Omental fat pad (tissue), 4 donors: ENCODE results near the gene SPATA3. TPM values are rescaled to one million over a fixed set of nuclear protein-coding genes. Genes with fewer than 3 reads are reported as not detected.

ENCODE experiments used
- ATAC-seq: fragments of 150-250 bp; one replicate; pipeline ENCODE4 v1.9.1; 2016; ENCODE audit warnings: mild to moderate bottlenecking, moderate library complexity; ENCODE audit not compliant: low FRiP score
- DNase-seq: peaks from one replicate; pipeline ENCODE4 v3.0.0-alpha.2; 2019; ENCODE audit warnings: low spot score
- total RNA-seq, 4 donors: library from RNA; depleted of rRNA; stranded (reverse); fragments of >200 nt; gene quantifications; one replicate each; pipeline ENCODE4 v1.1.0, GENCODE V29; 2016
- TF ChIP-seq, protein P1 (sequence below), 3 donors: fragments of 450-650 bp; IDR thresholded peaks; one replicate each; pipeline ENCODE4 v1.5.1; 2016 to 2017; ENCODE audit warnings: antibody characterized with exemption in 3 of 3, mild to moderate bottlenecking in 3 of 3, moderate library complexity in 2 of 3

The SPATA3 gene
- not detected for total RNA-seq

- DNase-seq = no peak
- TF ChIP-seq, protein P1, sequence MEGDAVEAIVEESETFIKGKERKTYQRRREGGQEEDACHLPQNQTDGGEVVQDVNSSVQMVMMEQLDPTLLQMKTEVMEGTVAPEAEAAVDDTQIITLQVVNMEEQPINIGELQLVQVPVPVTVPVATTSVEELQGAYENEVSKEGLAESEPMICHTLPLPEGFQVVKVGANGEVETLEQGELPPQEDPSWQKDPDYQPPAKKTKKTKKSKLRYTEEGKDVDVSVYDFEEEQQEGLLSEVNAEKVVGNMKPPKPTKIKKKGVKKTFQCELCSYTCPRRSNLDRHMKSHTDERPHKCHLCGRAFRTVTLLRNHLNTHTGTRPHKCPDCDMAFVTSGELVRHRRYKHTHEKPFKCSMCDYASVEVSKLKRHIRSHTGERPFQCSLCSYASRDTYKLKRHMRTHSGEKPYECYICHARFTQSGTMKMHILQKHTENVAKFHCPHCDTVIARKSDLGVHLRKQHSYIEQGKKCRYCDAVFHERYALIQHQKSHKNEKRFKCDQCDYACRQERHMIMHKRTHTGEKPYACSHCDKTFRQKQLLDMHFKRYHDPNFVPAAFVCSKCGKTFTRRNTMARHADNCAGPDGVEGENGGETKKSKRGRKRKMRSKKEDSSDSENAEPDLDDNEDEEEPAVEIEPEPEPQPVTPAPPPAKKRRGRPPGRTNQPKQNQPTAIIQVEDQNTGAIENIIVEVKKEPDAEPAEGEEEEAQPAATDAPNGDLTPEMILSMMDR (IDR thresholded peaks at IDR 0.05) = no peak
- no peak for ATAC-seq
Measured at GRCh38 chr2:230995821-230996220, at the start of gene SPATA3. TSS of gene SPATA3 (plus strand) at chr2:230996121. CDS start at chr2:230996234, 113 bp downstream.

DNA sequence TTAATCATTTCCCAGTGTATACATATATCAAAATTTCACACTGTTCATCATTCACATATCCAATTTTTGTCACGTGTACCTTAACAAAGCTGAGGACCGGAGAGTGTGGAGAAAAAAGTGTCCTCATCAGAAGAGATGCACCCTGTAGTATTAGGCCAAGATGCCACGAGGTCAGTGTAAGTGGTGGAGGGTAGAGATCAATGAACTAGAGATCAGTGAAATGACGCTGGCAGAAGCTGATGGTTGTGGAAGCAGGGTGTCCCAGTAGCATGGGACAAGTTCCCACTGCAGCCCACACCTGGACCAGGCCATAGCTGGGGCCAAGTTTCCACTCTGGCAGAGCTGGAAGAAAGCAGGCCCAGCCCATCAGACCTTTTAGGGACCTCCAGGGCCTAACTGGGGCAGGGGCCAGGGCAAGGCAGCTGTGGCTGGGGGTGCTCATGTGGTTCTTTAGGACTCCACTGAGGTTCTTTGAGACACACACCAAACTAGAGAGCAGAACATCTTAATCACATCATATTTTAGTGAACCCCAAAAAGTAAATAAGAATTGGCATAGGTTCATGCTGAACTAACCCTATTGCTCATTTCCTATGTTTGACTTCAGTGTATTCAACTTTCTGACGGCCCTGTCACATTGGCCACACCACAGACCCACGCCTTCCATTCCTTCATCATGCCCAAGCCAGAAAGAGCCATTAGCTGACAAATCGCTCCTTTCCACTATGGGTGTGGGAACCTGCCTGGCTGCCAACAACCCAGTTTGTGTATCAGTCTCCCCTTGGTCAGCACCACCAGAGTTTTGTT, 49.3 kb upstream of the SPATA3 start:
- ATAC-seq (no peak), DNase-seq (no peak)
- TF ChIP-seq, protein P1 (IDR thresholded peaks at IDR 0.05) = no peak

DNA sequence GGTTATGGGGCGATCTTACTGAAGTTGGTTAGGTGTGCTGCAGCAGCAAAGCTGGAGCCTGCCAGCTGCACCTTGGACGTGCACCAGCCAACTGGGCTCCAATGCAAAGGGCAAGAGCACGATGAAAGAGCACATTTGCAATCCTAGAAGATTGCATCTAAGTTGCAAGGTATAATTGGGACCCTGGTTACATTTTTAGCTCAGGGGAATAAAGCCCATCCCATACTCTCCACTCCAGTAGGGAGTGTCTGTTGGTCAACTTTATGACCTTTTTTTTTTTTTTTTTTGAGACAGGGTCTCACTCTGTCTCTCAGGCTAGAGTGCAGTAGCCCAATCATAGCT, 48.7 kb upstream of the SPATA3 start:
- ATAC-seq = no peak
- no peak for DNase-seq
- TF ChIP-seq, protein P1 (IDR thresholded peaks at IDR 0.05) = no peak

GRCh38 chr2:230947908-230948365, 48.0 kb upstream of the SPATA3 start:
- DNase-seq (no peak), ATAC-seq (no peak)
- TF ChIP-seq, protein P1 (IDR thresholded peaks at IDR 0.05) = no peak

- no peak for DNase-seq
- TF ChIP-seq, protein P1 (IDR thresholded peaks at IDR 0.05) = no peak
- no peak for ATAC-seq
Measured at GRCh38 chr2:230949966-230950873, 45.7 kb upstream of the SPATA3 start.

DNA sequence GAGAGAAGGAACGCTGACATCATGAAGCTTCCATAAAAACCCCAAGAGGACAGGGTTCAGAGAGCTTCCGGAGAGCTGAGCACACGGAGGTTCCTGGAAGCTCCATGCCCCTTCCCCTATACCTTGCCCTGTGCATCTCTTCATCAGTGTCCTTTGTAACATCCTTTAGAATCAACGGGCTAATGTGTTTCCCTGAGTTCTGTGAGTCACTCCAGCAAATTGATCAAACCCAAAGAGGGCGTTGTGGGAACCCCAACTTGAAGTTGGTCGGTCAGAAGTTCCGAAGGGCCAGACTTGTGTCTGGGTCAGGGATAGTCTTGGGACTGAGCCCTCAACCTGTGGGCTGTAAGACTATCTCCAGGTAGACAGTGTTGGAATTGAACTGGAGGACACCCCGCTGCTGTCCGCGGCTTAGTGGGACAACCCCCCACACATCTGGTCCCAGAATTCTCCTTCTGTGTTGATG, 45.0 kb upstream of the SPATA3 start:
- TF ChIP-seq, protein P1 (IDR thresholded peaks at IDR 0.05) = no peak
- peak; percentile 19 for ATAC-seq
- no peak for DNase-seq
